Measurements from ENCODE around the gene MSANTD7. TPM values are rescaled to one million over a fixed set of nuclear protein-coding genes. Genes with fewer than 3 reads are reported as not detected.
A peak's percentile ranks its signal among the peaks of the same experiment; 100 is the strongest.

The MSANTD7 gene
- total RNA-seq, 2 donors from 2014 or later, result 14.6 to 15.6 TPM

GRCh38 chr10:14875941-14876340, 37.8 kb downstream of the MSANTD7 start:
- H3K4me1 Mint-ChIP-seq, result peaks cover 19% of the 10 kb centered on the region
- no peak overlapping the region for H3K4me3 ChIP-seq (ENCODE audit: low read length)
- H3K4me3 Mint-ChIP-seq, result no peak overlapping the region

GRCh38 chr10:14876764-14877163, 38.7 kb downstream of the MSANTD7 start:
- DNase-seq, result no peak
- Mint-ChIP-seq H3K27me3 (ENCODE audit: insufficient read depth) (no peaks in the 10 kb centered on the region), H3K4me3 (peak overlapping the region; percentile 96), H3K9me3 (no peaks in the 10 kb centered on the region), H3K4me1 (peaks cover 19% of the 10 kb centered on the region), H3K36me3 (ENCODE audit: low read depth) (no peaks in the 10 kb centered on the region), H3K27ac (no peak overlapping the region)
- Histone ChIP-seq H3K4me3 (ENCODE audit: low read length) (no peak overlapping the region), H3K27ac (ENCODE audit: low read depth, low read length) (no peak overlapping the region), H3K9ac (ENCODE audit: extremely low read depth, low read length, poor library complexity, severe bottlenecking) (no peak overlapping the region), H3K36me3 (ENCODE audit: control insufficient read depth, insufficient read depth, low read length) (no peaks in the 10 kb centered on the region), H3K4me1 (ENCODE audit: control insufficient read depth, insufficient read depth, low read length) (peaks cover 5% of the 10 kb centered on the region), H3K9me3 (ENCODE audit: control insufficient read depth, low read length) (no peaks in the 10 kb centered on the region), H3K27me3 (ENCODE audit: control insufficient read depth, insufficient read depth, low read length, poor library complexity, severe bottlenecking) (no peaks in the 10 kb centered on the region)
- TF ChIP-seq CTCF (conservative IDR thresholded peaks at IDR 0.05), result no peak
- WGBS, 2 experiments (ENCODE audit: insufficient coverage in 1 of 2, insufficient read length in 1 of 2), result 93 to 97% methylated on average over 9 of the region's 9 CpGs

More at GRCh38 chr10:14875941-14876340, 37.8 kb downstream of the MSANTD7 start:
- no peaks in the 10 kb centered on the region for H3K9me3 ChIP-seq (ENCODE audit: control insufficient read depth, low read length)
- Mint-ChIP-seq H3K9me3 (no peaks in the 10 kb centered on the region), H3K27me3 (ENCODE audit: insufficient read depth) (no peaks in the 10 kb centered on the region), H3K27ac (no peak overlapping the region), H3K36me3 (ENCODE audit: low read depth) (peaks cover 3% of the 10 kb centered on the region)
- H3K9ac ChIP-seq (ENCODE audit: extremely low read depth, low read length, poor library complexity, severe bottlenecking), result no peak overlapping the region
- peaks cover 7% of the 10 kb centered on the region for H3K36me3 ChIP-seq (ENCODE audit: control insufficient read depth, insufficient read depth, low read length)
- no peaks in the 10 kb centered on the region for H3K27me3 ChIP-seq (ENCODE audit: control insufficient read depth, insufficient read depth, low read length, poor library complexity, severe bottlenecking)
- peaks cover 5% of the 10 kb centered on the region for H3K4me1 ChIP-seq (ENCODE audit: control insufficient read depth, insufficient read depth, low read length)
- no peak overlapping the region for H3K27ac ChIP-seq (ENCODE audit: low read depth, low read length)
- 96 to 98% methylated on average over 12 of the region's 12 CpGs for WGBS, 2 experiments (ENCODE audit: insufficient coverage in 1 of 2, insufficient read length in 1 of 2)
- DNase-seq, result no peak
- no peak for TF ChIP-seq CTCF (conservative IDR thresholded peaks at IDR 0.05)

- peak within 1 kb of the TSS; percentile 93 for H3K27ac ChIP-seq (ENCODE audit: low read depth, low read length)
- peak within 1 kb of the TSS; percentile 99 for H3K27ac Mint-ChIP-seq
- peak within 1 kb of the TSS; percentile 96 for H3K9ac ChIP-seq (ENCODE audit: extremely low read depth, low read length, poor library complexity, severe bottlenecking)
- WGBS, 2 experiments (ENCODE audit: insufficient coverage in 1 of 2, insufficient read length in 1 of 2), result 0% methylated on average over 28 to 102 of the region's 102 CpGs
- H3K36me3 Mint-ChIP-seq (ENCODE audit: low read depth), result peaks cover 2% of the 10 kb centered on the region
- H3K36me3 ChIP-seq (ENCODE audit: control insufficient read depth, insufficient read depth, low read length), result peaks cover 3% of the 10 kb centered on the region
- H3K4me1 Mint-ChIP-seq, result peaks cover 25% of the 10 kb centered on the region
- no peaks in the 10 kb centered on the region for H3K9me3 ChIP-seq (ENCODE audit: control insufficient read depth, low read length)
- peak within 1 kb of the TSS; percentile 95 for H3K4me3 ChIP-seq (ENCODE audit: low read length)
- H3K9me3 Mint-ChIP-seq, result no peaks in the 10 kb centered on the region
- H3K27me3 Mint-ChIP-seq (ENCODE audit: insufficient read depth), result no peaks in the 10 kb centered on the region
- H3K27me3 ChIP-seq (ENCODE audit: control insufficient read depth, insufficient read depth, low read length, poor library complexity, severe bottlenecking), result no peaks in the 10 kb centered on the region
- peaks cover 5% of the 10 kb centered on the region for H3K4me1 ChIP-seq (ENCODE audit: control insufficient read depth, insufficient read depth, low read length)
- TF ChIP-seq CTCF (conservative IDR thresholded peaks at IDR 0.05), result no peak
- peak; percentile 98 for DNase-seq
- peak within 1 kb of the TSS; percentile 96 for H3K4me3 Mint-ChIP-seq
Observed at GRCh38 chr10:14878266-14879123, 40.4 kb downstream of the MSANTD7 start, which contains the start of gene SUV39H2. TSS of gene SUV39H2 (plus strand) at chr10:14878866. CDS start at chr10:14878889, 23 bp downstream.
